HEK293 (cell line): ENCODE results near the gene C13orf46.

Experiments
- CTCF ChIA-PET: fragments of 350-600 bp; formaldehyde crosslinking; extraction: SDS; loops from one replicate; lab custom pipeline; 2021; ENCODE audit warnings: antibody characterized with exemption; lab: Yijun Ruan, JAX
- POLR2A ChIA-PET: fragments of 300-600 bp; formaldehyde crosslinking; extraction: SDS; loops from one replicate; lab custom pipeline; 2020; ENCODE audit warnings: antibody characterized with exemption, inconsistent platforms; lab: Yijun Ruan, JAX
- H3K27ac ChIP-seq: fragments of 200-500 bp; sonication (Bioruptor generic); 2 replicates; pipeline ENCODE4 v1.5.1; 2014; ENCODE audit warnings: low read depth, low read length, control low read depth, inconsistent platforms; ENCODE audit errors: extremely low read depth
- H3K36me3 ChIP-seq, 2 experiments: fragments of 200-500 bp in 1 of 2; sonication (Bioruptor generic) in 1 of 2; 1 replicate in 1 of 2; 2 replicates in 1 of 2; pipeline ENCODE4 v1.5.1; 2014 to 2017; ENCODE audit warnings: inconsistent platforms in 2 of 2, low read length in 2 of 2; ENCODE audit not compliant: control insufficient read depth in 2 of 2, insufficient read depth in 1 of 2
- H3K4me1 ChIP-seq: fragments of 200-500 bp; sonication (Bioruptor generic); 2 replicates; pipeline ENCODE4 v1.5.1; 2014; ENCODE audit warnings: mild to moderate bottlenecking, low read length, inconsistent platforms; ENCODE audit not compliant: control insufficient read depth, insufficient read depth
- H3K4me3 ChIP-seq: 2 replicates; pipeline ENCODE4 v1.5.1; 2011; ENCODE audit warnings: low read depth, mild to moderate bottlenecking, control low read depth, low read length, moderate library complexity
- H3K9me3 ChIP-seq: fragments of 200-500 bp; sonication (Bioruptor generic); 2 replicates; pipeline ENCODE4 v1.5.1; 2014; ENCODE audit warnings: low read depth, low read length, inconsistent platforms; ENCODE audit not compliant: control insufficient read depth, insufficient read depth
- KLF8 ChIP-seq: fragments of 450-650 bp; formaldehyde crosslinking; IDR thresholded peaks from 2 replicates; pipeline ENCODE4 v1.5.1; 2016; ENCODE audit warnings: missing biosample characterization, missing genetic modification characterization
- MEIS1 ChIP-seq: sonication (generic); formaldehyde crosslinking; IDR thresholded peaks from 2 replicates; pipeline ENCODE4 v1.8.1; 2022; ENCODE audit warnings: missing genetic modification reagents, mild to moderate bottlenecking, borderline replicate concordance
- PBX3 ChIP-seq: sonication (generic); formaldehyde crosslinking; IDR thresholded peaks from 2 replicates; pipeline ENCODE4 v1.8.1; 2022; ENCODE audit warnings: mild to moderate bottlenecking, moderate library complexity, missing genetic modification reagents
- PRDM4 ChIP-seq: fragments of 450-650 bp; formaldehyde crosslinking; IDR thresholded peaks from 2 replicates; pipeline ENCODE4 v1.5.1; 2017; ENCODE audit warnings: missing biosample characterization, missing genetic modification characterization
- ZNF112 ChIP-seq: fragments of 450-650 bp; formaldehyde crosslinking; IDR thresholded peaks from 2 replicates; pipeline ENCODE4 v1.5.0; 2017; ENCODE audit warnings: missing biosample characterization, missing genetic modification characterization
- ZNF280C ChIP-seq: fragments of 450-650 bp; formaldehyde crosslinking; IDR thresholded peaks from 2 replicates; pipeline ENCODE4 v1.5.1; 2016; ENCODE audit warnings: missing biosample characterization, missing genetic modification characterization
- ZNF366 ChIP-seq: fragments of 450-650 bp; formaldehyde crosslinking; conservative IDR thresholded peaks from 2 replicates; pipeline ENCODE4 v1.5.1; 2016; ENCODE audit warnings: missing biosample characterization, missing genetic modification characterization
- ZNF398 ChIP-seq: fragments of 450-650 bp; formaldehyde crosslinking; IDR thresholded peaks from 2 replicates; pipeline ENCODE4 v1.5.1; 2017; ENCODE audit warnings: missing biosample characterization, missing genetic modification characterization
- ZNF555 ChIP-seq: fragments of 450-650 bp; formaldehyde crosslinking; conservative IDR thresholded peaks from 2 replicates; pipeline ENCODE4 v1.5.1; 2017; ENCODE audit warnings: missing biosample characterization, mild to moderate bottlenecking, missing genetic modification characterization, inconsistent platforms
- ZNF558 ChIP-seq: fragments of 450-650 bp; formaldehyde crosslinking; IDR thresholded peaks from 2 replicates; pipeline ENCODE4 v1.5.1; 2016; ENCODE audit warnings: missing biosample characterization, missing genetic modification characterization
- ZNF560 ChIP-seq: fragments of 450-650 bp; formaldehyde crosslinking; IDR thresholded peaks from 2 replicates; pipeline ENCODE4 v1.5.1; 2017; ENCODE audit warnings: missing biosample characterization, missing genetic modification characterization, borderline replicate concordance
- ZNF561 ChIP-seq: fragments of 450-650 bp; IDR thresholded peaks from 2 replicates; pipeline ENCODE4 v1.5.1; 2018; ENCODE audit warnings: missing biosample characterization, missing genetic modification characterization, borderline replicate concordance
- ZNF626 ChIP-seq: fragments of 450-650 bp; sonication (Bioruptor Pico); formaldehyde crosslinking; IDR thresholded peaks from 2 replicates; pipeline ENCODE4 v1.5.1; 2018; ENCODE audit warnings: missing biosample characterization, missing genetic modification characterization, inconsistent platforms
- ZNF677 ChIP-seq: fragments of 450-650 bp; IDR thresholded peaks from 2 replicates; pipeline ENCODE4 v1.5.0; 2018; ENCODE audit warnings: missing biosample characterization, mild to moderate bottlenecking, missing genetic modification characterization, moderate library complexity
- ZNF776 ChIP-seq: fragments of 450-650 bp; formaldehyde crosslinking; IDR thresholded peaks from 2 replicates; pipeline ENCODE4 v1.5.0; 2017; ENCODE audit warnings: missing biosample characterization, missing genetic modification characterization, borderline replicate concordance
- ZXDB ChIP-seq: fragments of 450-650 bp; formaldehyde crosslinking; IDR thresholded peaks from 2 replicates; pipeline ENCODE4 v1.5.1; 2016; ENCODE audit warnings: missing biosample characterization, missing genetic modification characterization

C13orf46 gene

GRCh38 chr13:114022309-114022669 is 48.4 kb upstream of the C13orf46 start (continued):
- no peak for TF ChIP-seq PRDM4
- TF ChIP-seq ZXDB (tag by site-specific recombination): no peak
- TF ChIP-seq ZNF280C (tag by site-specific recombination): no peak
- no peak for TF ChIP-seq PBX3 (CRISPR knock-in tag)
- no peak for TF ChIP-seq ZNF560 (tag by site-specific recombination)
- no peak for TF ChIP-seq ZNF677

GRCh38 chr13:114021464-114022308 is 47.8 kb upstream of the C13orf46 start:
- no peaks in the 10 kb centered on the region for H3K36me3 ChIP-seq
- no peak for TF ChIP-seq KLF8 (tag by site-specific recombination)
- TF ChIP-seq ZNF776: no peak
- TF ChIP-seq ZNF626: no peak
- no peak for TF ChIP-seq ZNF561 (tag by site-specific recombination)
- no peak for TF ChIP-seq ZNF112
- no peak for TF ChIP-seq MEIS1 (CRISPR knock-in tag)
- TF ChIP-seq ZNF558: no peak
- no peak for TF ChIP-seq ZNF366
- no peak for TF ChIP-seq ZNF398 (tag by site-specific recombination)
- no peak for TF ChIP-seq ZNF555
- ChIA-PET CTCF (interaction anchor here (0.6 kb wide), 1 partner anchor 80 kb away, joined by 4 read pairs; no protein-coding TSS in a partner anchor), POLR2A (interaction anchor here (0.5 kb wide), 1 partner anchor 288 kb away, joined by 3 read pairs; no protein-coding TSS in a partner anchor)
- no peak overlapping the region for H3K4me3 ChIP-seq
- no peak overlapping the region for H3K27ac ChIP-seq
- no peaks in the 10 kb centered on the region for H3K9me3 ChIP-seq
- no peaks in the 10 kb centered on the region for H3K4me1 ChIP-seq
